ENCODE results near the gene PTPRM. TPM values are rescaled to one million over a fixed set of nuclear protein-coding genes. Genes with fewer than 3 reads are reported as not detected.

PTPRM gene
- total and polyA plus RNA-seq, 2 of the 8 experiments (the other 6 are each of a cell fraction or from before 2014, with no cell fraction given): 4.1 to 7.0 TPM

DNA sequence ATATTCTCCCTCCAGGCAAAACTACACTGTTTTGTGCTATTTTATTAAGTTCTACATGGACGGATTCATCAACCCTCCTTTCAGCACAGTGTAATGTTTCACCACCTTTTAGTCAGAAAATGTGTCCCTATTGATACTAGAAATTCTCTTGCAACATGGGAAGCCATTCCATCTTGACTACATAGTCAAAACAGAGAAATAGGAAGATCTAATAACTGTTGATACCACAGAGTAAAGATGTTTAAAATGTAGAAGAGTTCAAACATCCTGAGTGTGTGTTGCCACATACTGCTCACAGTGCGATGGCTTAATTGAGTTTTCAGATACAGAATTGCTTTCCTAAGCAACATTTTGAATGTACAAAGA is 549.9 kb downstream of the PTPRM start:
- no peak for FAIRE-seq
- no peak overlapping the region for H3K14ac ChIP-seq (ENCODE audit: insufficient read length)
- no peaks in the 10 kb centered on the region for H4K20me1 ChIP-seq (replicated peaks in 1 of 2; ENCODE audit: control insufficient read depth in 1 of 2, insufficient read depth in 2 of 2, low read length in 2 of 2)
- H3K4me1 ChIP-seq (replicated peaks in 1 of 4; ENCODE audit: control insufficient read depth in 3 of 4, insufficient read depth in 4 of 4, low read length in 3 of 4): no peaks in the 10 kb centered on the region
- no peaks in the 10 kb centered on the region for H3K27me3 ChIP-seq (replicated peaks in 1 of 4; ENCODE audit: control insufficient read depth in 3 of 4, extremely low read depth in 1 of 4, insufficient read depth in 3 of 4, low read length in 3 of 4)
- H3K4ac ChIP-seq (replicated peaks; ENCODE audit: insufficient read length, low read depth, low read length): no peak overlapping the region
- H3K23ac ChIP-seq (ENCODE audit: insufficient read length): no peak overlapping the region
- H3K4me3 ChIP-seq (ENCODE audit: extremely low read depth in 1 of 4, insufficient read depth in 2 of 4, low read depth in 3 of 4, low read length in 4 of 4): no peak overlapping the region
- no peak overlapping the region for H3K18ac ChIP-seq (ENCODE audit: extremely low read depth, low read length)
- POLR2A ChIA-PET (ENCODE audit: partially characterized antibody): no interaction called here
- no peak overlapping the region for H3K56ac ChIP-seq (replicated peaks; ENCODE audit: insufficient read length, low read depth, low read length)
- no peaks in the 10 kb centered on the region for H3K23me2 ChIP-seq (ENCODE audit: low read depth, low read length)
- no peak overlapping the region for H2AFZ ChIP-seq (ENCODE audit: low read length)
- WGBS, 2 experiments (ENCODE audit: extremely low coverage in 1 of 2, insufficient coverage in 1 of 2, insufficient read length in 1 of 2, insufficient replicate concordance in 2 of 2, low coverage in 1 of 2, low lambda C conversion rate in 2 of 2, missing lambda C conversion rate in 1 of 2): 86% methylated on average over 2 of the region's 2 CpGs; no CpG with 5 or more reads in 1 of the 2 experiments
- no peak overlapping the region for H3K4me2 ChIP-seq (ENCODE audit: insufficient read depth in 1 of 2, low read depth in 2 of 2, low read length in 2 of 2)
- H3K36me3 ChIP-seq (ENCODE audit: control insufficient read depth in 2 of 4, insufficient read depth in 4 of 4, low read length in 3 of 4): no peaks in the 10 kb centered on the region
- no peak overlapping the region for H4K91ac ChIP-seq (replicated peaks; ENCODE audit: insufficient read length, low read length)
- H3K9ac ChIP-seq (replicated peaks in 1 of 4; ENCODE audit: extremely low read depth in 1 of 4, low read depth in 3 of 4, low read length in 3 of 4): no peak overlapping the region
- no peak overlapping the region for H2AK5ac ChIP-seq (ENCODE audit: low read depth, low read length)
- no peak for TF ChIP-seq ASH2L (IDR thresholded peaks at IDR 0.05; ENCODE audit: low read length)
- H3K79me2 ChIP-seq (ENCODE audit: control insufficient read depth in 1 of 2, insufficient read depth in 2 of 2, low read length in 2 of 2): no peaks in the 10 kb centered on the region
- no peaks in the 10 kb centered on the region for H3K9me3 ChIP-seq (ENCODE audit: insufficient read depth in 2 of 2, low read depth in 1 of 2, low read length in 1 of 2)
- CTCF ChIA-PET (ENCODE audit: partially characterized antibody): no interaction called here
- no peaks in the 10 kb centered on the region for H3K79me1 ChIP-seq (ENCODE audit: low read depth, low read length)
- H3K27ac ChIP-seq (ENCODE audit: low read depth, low read length): no peak overlapping the region
- no peak overlapping the region for H2BK120ac ChIP-seq (replicated peaks; ENCODE audit: low read depth, low read length)
- no peak overlapping the region for H2BK12ac ChIP-seq (ENCODE audit: low read depth, low read length)
- no peak overlapping the region for H4K8ac ChIP-seq (ENCODE audit: extremely low read depth, insufficient read depth, low read length)
- H2BK20ac ChIP-seq (ENCODE audit: low read length): no peak overlapping the region
- H4K5ac ChIP-seq (ENCODE audit: insufficient read length, low read depth, low read length): no peak overlapping the region
- no peak for DNase-seq (ENCODE audit: low read depth in 1 of 2, low spot score in 2 of 2)
- H2BK5ac ChIP-seq (ENCODE audit: low read depth, low read length): no peak overlapping the region
- no peak overlapping the region for H2BK15ac ChIP-seq (ENCODE audit: low read length)
